Type B pancreatic cell (in vitro differentiated cells): ENCODE measurements around the gene EPOP. TPM values are rescaled to one million over a fixed set of nuclear protein-coding genes. Genes with fewer than 3 reads are reported as not detected.

Experiments used
- DNase-seq: peaks from one replicate; pipeline ENCODE4 v3.0.0; 2021; ENCODE audit warnings: mixed read lengths; ENCODE audit not compliant: unreplicated experiment; ENCODE audit errors: extremely low spot score
- H3K27ac Mint-ChIP-seq: 2 replicates; pipeline ENCODE4 v1.8.0; 2021; ENCODE audit warnings: mild to moderate bottlenecking, mixed read lengths
- H3K27me3 Mint-ChIP-seq: 2 replicates; pipeline ENCODE4 v1.8.0; 2021; ENCODE audit warnings: mixed read lengths
- H3K36me3 Mint-ChIP-seq: 2 replicates; pipeline ENCODE4 v1.8.0; 2021; ENCODE audit warnings: mixed read lengths
- H3K4me1 Mint-ChIP-seq: one replicate; pipeline ENCODE4 v1.8.0; 2021; ENCODE audit warnings: mixed read lengths; ENCODE audit not compliant: unreplicated experiment
- H3K4me3 Mint-ChIP-seq: 2 replicates; pipeline ENCODE4 v1.8.0; 2021; ENCODE audit warnings: mild to moderate bottlenecking, mixed read lengths
- H3K9me3 Mint-ChIP-seq: 2 replicates; pipeline ENCODE4 v1.8.0; 2021; ENCODE audit warnings: mixed read lengths
- CTCF ChIP-seq: fragments of 200-600 bp; sonication (generic); conservative IDR thresholded peaks from 2 replicates; pipeline ENCODE4 v1.5.0; 2021; ENCODE audit warnings: antibody characterized with exemption, mild to moderate bottlenecking
- total RNA-seq: library from RNA; stranded (reverse); gene quantifications from 2 replicates; pipeline ENCODE4 v1.2.1, GENCODE V29; 2021; ENCODE audit warnings: low replicate concordance

Gene EPOP
- total RNA-seq, 1 donor from 2014 or later: 6.2 TPM

GRCh38 chr17:38717139-38717745 lies 42.5 kb upstream of the EPOP start:
- Mint-ChIP-seq H3K4me3 (no peak overlapping the region), H3K9me3 (no peaks in the 10 kb centered on the region), H3K27ac (no peak overlapping the region), H3K27me3 (no peaks in the 10 kb centered on the region), H3K4me1 (peaks cover 17% of the 10 kb centered on the region), H3K36me3 (peaks cover 16% of the 10 kb centered on the region)
- DNase-seq: no peak
- TF ChIP-seq CTCF: no peak

GRCh38 chr17:38716368-38717005 lies 41.7 kb upstream of the EPOP start:
- Mint-ChIP-seq H3K27me3 (no peaks in the 10 kb centered on the region), H3K27ac (no peak overlapping the region), H3K4me1 (peaks cover 17% of the 10 kb centered on the region), H3K4me3 (no peak overlapping the region), H3K9me3 (no peaks in the 10 kb centered on the region), H3K36me3 (peaks cover 16% of the 10 kb centered on the region)
- TF ChIP-seq CTCF: no peak
- DNase-seq: no peak

GRCh38 chr17:38715216-38715943 lies 40.6 kb upstream of the EPOP start:
- H3K4me3 Mint-ChIP-seq: no peak overlapping the region
- TF ChIP-seq CTCF: no peak
- peaks cover 16% of the 10 kb centered on the region for H3K36me3 Mint-ChIP-seq
- H3K27me3 Mint-ChIP-seq: no peaks in the 10 kb centered on the region
- no peak for DNase-seq
- H3K9me3 Mint-ChIP-seq: no peaks in the 10 kb centered on the region
- H3K27ac Mint-ChIP-seq: no peak overlapping the region
- H3K4me1 Mint-ChIP-seq: peaks cover 17% of the 10 kb centered on the region

GRCh38 chr17:38713456-38714075 lies 38.8 kb upstream of the EPOP start:
- H3K9me3 Mint-ChIP-seq: no peaks in the 10 kb centered on the region
- H3K4me1 Mint-ChIP-seq: peaks cover 17% of the 10 kb centered on the region
- H3K27me3 Mint-ChIP-seq: no peaks in the 10 kb centered on the region
- no peak for DNase-seq
- peaks cover 14% of the 10 kb centered on the region for H3K36me3 Mint-ChIP-seq
- TF ChIP-seq CTCF: no peak
- no peak overlapping the region for H3K4me3 Mint-ChIP-seq
- H3K27ac Mint-ChIP-seq: no peak overlapping the region

GRCh38 chr17:38712593-38712992 lies 37.8 kb upstream of the EPOP start:
- H3K4me3 Mint-ChIP-seq: no peak overlapping the region
- no peaks in the 10 kb centered on the region for H3K27me3 Mint-ChIP-seq
- no peak for DNase-seq
- peaks cover 16% of the 10 kb centered on the region for H3K4me1 Mint-ChIP-seq
- H3K36me3 Mint-ChIP-seq: peaks cover 14% of the 10 kb centered on the region
- TF ChIP-seq CTCF: no peak
- no peak overlapping the region for H3K27ac Mint-ChIP-seq
- no peaks in the 10 kb centered on the region for H3K9me3 Mint-ChIP-seq
